ENCODE measurements around the gene BAD. TPM values are rescaled to one million over a fixed set of nuclear protein-coding genes. Genes with fewer than 3 reads are reported as not detected.

The BAD gene
- total RNA-seq, 1 donor: 51.7 TPM

Small RNA genes within 50 kb of the gene (small RNA-seq; reads per million reads assigned to genes)
- gene RF00019: not detected

Other genes with a start within 250 kb of the BAD start
- not detected in 2 replicates for gene FLRT1, start 248.7 kb downstream of the BAD start, total RNA-seq
- gene MACROD1, start 118.6 kb downstream of the BAD start, total RNA-seq: 12.4 and 18.5 TPM in 2 replicates
- 247 and 273 TPM in 2 replicates for gene STIP1, start 98.5 kb downstream of the BAD start, total RNA-seq
- gene FERMT3, start 77.9 kb downstream of the BAD start, total RNA-seq: 124 and 138 TPM in 2 replicates
- gene TRPT1, start 58.5 kb downstream of the BAD start, total RNA-seq: 18.2 and 22.8 TPM in 2 replicates
- 27.9 and 34.0 TPM in 2 replicates for gene NUDT22, start 58.4 kb downstream of the BAD start, total RNA-seq
- 8.1 and 8.9 TPM in 2 replicates for gene DNAJC4, start 54.1 kb downstream of the BAD start, total RNA-seq
- gene VEGFB, start 50.1 kb downstream of the BAD start, total RNA-seq: 11.0 and 14.8 TPM in 2 replicates
- 23.8 and 34.0 TPM in 2 replicates for gene FKBP2, start 43.6 kb downstream of the BAD start, total RNA-seq
- 258 and 294 TPM in 2 replicates for gene PPP1R14B, start 37.7 kb downstream of the BAD start, total RNA-seq
- 61.2 and 61.6 TPM in 2 replicates for gene PLCB3, start 33.1 kb downstream of the BAD start, total RNA-seq
- gene GPR137, start 1.2 kb upstream of the BAD start, total RNA-seq: 9.1 and 9.7 TPM in 2 replicates
- 0.07 TPM in 1 of 2 replicates, not detected in the other for gene KCNK4, start 6.6 kb upstream of the BAD start, total RNA-seq
- 0.27 and 0.57 TPM in 2 replicates for gene CATSPERZ, start 15.7 kb upstream of the BAD start, total RNA-seq
- gene ESRRA, start 20.9 kb upstream of the BAD start, total RNA-seq: 26.4 and 27.5 TPM in 2 replicates
- gene TRMT112, start 32.9 kb upstream of the BAD start, total RNA-seq: 172 and 196 TPM in 2 replicates
- 108 and 151 TPM in 2 replicates for gene PRDX5, start 33.5 kb upstream of the BAD start, total RNA-seq
- gene CCDC88B, start 55.5 kb upstream of the BAD start, total RNA-seq: 1.1 and 1.9 TPM in 2 replicates
- gene RPS6KA4, start 74.5 kb upstream of the BAD start, total RNA-seq: 35.1 and 49.9 TPM in 2 replicates